Bronchial epithelial cell (primary cell): ENCODE measurements around the gene DENND2D. TPM values are rescaled to one million over a fixed set of nuclear protein-coding genes. Genes with fewer than 3 reads are reported as not detected.

Experiments
- DNase-seq: peaks from one replicate; pipeline ENCODE4 v3.0.0-alpha.2; 2010; ENCODE audit warnings: low read depth
- FAIRE-seq: peaks from 2 replicates; lab custom pipeline; 2011; peaks lifted over from hg19 to GRCh38; lab: Jason Lieb, UNC
- H3K27me3 ChIP-seq: 2 replicates; pipeline ENCODE4 v1.5.1; 2011; ENCODE audit warnings: low read length; ENCODE audit not compliant: control insufficient read depth, insufficient read depth
- H3K36me3 ChIP-seq: 2 replicates; pipeline ENCODE4 v1.5.1; 2011; ENCODE audit warnings: low read length; ENCODE audit not compliant: control insufficient read depth, insufficient read depth
- H3K4me3 ChIP-seq: 2 replicates; pipeline ENCODE4 v1.5.1; 2011; ENCODE audit warnings: mild to moderate bottlenecking, low read depth, low read length, control low read depth
- total RNA-seq: library from RNA; depleted of rRNA; stranded (reverse); fragments of >200 nt; gene quantifications from 2 replicates; pipeline ENCODE4 v1.2.1, GENCODE V29; 2014
- TF ChIP-seq, protein P1 (sequence below): IDR thresholded peaks from 2 replicates; pipeline ENCODE4 v1.5.1; 2011; ENCODE audit warnings: mild to moderate bottlenecking, moderate library complexity, low read length, control low read depth, inconsistent platforms; ENCODE audit not compliant: insufficient read depth, severe bottlenecking

The DENND2D gene
- total RNA-seq, 1 donor from 2014 or later, result 23.7 TPM

DNA sequence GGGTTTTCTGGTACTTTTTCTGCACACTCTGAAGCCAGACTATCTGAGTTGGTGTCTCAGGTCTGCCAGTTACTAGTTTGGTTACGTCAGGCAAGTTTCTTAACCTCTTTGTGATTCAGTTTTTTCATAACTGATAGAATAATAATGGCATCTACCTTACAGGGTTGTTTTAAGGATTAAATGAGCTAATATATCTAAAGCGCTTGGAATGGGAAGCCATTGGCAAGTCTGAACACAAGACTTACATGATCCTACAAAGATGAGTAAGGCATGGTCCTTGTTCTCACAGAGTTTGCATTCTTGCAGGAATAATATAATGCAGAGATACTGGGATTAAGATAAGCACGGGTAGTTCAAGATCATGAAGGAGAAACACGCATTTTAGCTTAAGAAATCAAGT, 9.2 kb upstream of the DENND2D start:
- no peaks in the 10 kb centered on the region for H3K36me3 ChIP-seq
- H3K4me3 ChIP-seq, result no peak overlapping the region
- FAIRE-seq (no peak), DNase-seq (peak; percentile 95)
- no peaks in the 10 kb centered on the region for H3K27me3 ChIP-seq
- TF ChIP-seq, protein P1, sequence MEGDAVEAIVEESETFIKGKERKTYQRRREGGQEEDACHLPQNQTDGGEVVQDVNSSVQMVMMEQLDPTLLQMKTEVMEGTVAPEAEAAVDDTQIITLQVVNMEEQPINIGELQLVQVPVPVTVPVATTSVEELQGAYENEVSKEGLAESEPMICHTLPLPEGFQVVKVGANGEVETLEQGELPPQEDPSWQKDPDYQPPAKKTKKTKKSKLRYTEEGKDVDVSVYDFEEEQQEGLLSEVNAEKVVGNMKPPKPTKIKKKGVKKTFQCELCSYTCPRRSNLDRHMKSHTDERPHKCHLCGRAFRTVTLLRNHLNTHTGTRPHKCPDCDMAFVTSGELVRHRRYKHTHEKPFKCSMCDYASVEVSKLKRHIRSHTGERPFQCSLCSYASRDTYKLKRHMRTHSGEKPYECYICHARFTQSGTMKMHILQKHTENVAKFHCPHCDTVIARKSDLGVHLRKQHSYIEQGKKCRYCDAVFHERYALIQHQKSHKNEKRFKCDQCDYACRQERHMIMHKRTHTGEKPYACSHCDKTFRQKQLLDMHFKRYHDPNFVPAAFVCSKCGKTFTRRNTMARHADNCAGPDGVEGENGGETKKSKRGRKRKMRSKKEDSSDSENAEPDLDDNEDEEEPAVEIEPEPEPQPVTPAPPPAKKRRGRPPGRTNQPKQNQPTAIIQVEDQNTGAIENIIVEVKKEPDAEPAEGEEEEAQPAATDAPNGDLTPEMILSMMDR, result no peak

GRCh38 chr1:111208921-111209320, 8.5 kb upstream of the DENND2D start:
- H3K4me3 ChIP-seq, result no peak overlapping the region
- DNase-seq (peak; percentile 77), FAIRE-seq (no peak)
- TF ChIP-seq, protein P1, result no peak
- no peaks in the 10 kb centered on the region for H3K36me3 ChIP-seq
- H3K27me3 ChIP-seq, result no peaks in the 10 kb centered on the region

GRCh38 chr1:111205714-111206050, 5.2 kb upstream of the DENND2D start:
- peak; percentile 56 for DNase-seq
- no peaks in the 10 kb centered on the region for H3K36me3 ChIP-seq
- H3K27me3 ChIP-seq, result no peaks in the 10 kb centered on the region
- TF ChIP-seq, protein P1, result no peak
- no peak overlapping the region for H3K4me3 ChIP-seq
- FAIRE-seq, result no peak

DNA sequence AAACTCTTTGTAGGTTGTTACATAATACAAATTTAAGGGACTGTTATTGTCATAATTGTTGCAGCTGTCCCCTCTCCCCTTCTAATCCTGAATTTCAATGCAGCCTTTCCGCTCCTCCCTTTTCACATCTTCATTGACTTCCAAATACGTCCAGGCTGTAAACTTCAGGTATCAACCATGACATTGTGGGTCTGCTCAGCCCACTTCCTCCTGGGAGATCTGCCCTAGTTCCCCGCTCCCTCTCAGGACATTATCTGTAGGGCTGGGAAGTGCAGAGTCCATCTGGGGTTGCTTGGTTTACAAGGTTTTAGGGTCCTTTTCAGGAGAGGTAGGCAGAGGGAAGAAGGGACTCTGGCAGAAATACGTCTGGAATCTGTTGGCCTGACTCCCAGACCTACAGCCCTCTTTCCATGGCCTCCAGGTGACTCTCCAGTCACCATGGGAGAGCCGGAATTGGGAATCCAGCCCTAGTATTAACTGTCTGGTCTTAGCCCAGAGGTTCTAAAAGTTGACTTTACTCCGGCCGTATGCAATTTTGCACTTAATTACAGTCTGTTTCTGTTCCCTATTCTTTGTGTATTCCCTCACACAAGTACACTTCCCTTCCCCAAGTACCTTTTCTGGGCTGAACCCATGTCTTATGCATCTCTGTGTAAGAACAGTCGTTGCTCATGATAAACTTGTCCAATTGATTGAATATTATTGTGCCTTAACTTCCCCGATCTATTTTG, 4.7 kb upstream of the DENND2D start:
- no peaks in the 10 kb centered on the region for H3K36me3 ChIP-seq
- TF ChIP-seq, protein P1, result no peak
- no peak for DNase-seq
- no peaks in the 10 kb centered on the region for H3K27me3 ChIP-seq
- H3K4me3 ChIP-seq, result no peak overlapping the region
- no peak for FAIRE-seq

- DNase-seq (no peak), FAIRE-seq (no peak)
- Histone ChIP-seq H3K36me3 (peaks cover under 1% of the 10 kb centered on the region), H3K27me3 (no peaks in the 10 kb centered on the region), H3K4me3 (peak overlapping the region; percentile 58)
- TF ChIP-seq, protein P1, result no peak
These were observed 3.9 kb upstream of the DENND2D start for GRCh38 chr1:111204201-111204982.
